HT-29 (cell line): ENCODE data around the gene FBXO31. TPM values are rescaled to one million over a fixed set of nuclear protein-coding genes. Genes with fewer than 3 reads are reported as not detected.
A peak's percentile ranks its signal among the peaks of the same experiment; 100 is the strongest.
"Not testable (repeated sequence)": the region's sequence is repeated elsewhere in the genome, so short reads cannot be mapped to it uniquely, and the experiment has no call there.

Experiments
- DNase-seq: peaks from one replicate; pipeline ENCODE4 v3.0.0-alpha.2; 2015; ENCODE audit warnings: low spot score
- total RNA-seq: library from RNA; depleted of rRNA; stranded (reverse); fragments of >200 nt; shearing (Covaris generic); gene quantifications from 2 replicates; pipeline ENCODE4 v1.2.3, GENCODE V29; 2014

FBXO31 gene
- total RNA-seq, 1 experiment from 2014 or later: 26.6 TPM

DNA sequence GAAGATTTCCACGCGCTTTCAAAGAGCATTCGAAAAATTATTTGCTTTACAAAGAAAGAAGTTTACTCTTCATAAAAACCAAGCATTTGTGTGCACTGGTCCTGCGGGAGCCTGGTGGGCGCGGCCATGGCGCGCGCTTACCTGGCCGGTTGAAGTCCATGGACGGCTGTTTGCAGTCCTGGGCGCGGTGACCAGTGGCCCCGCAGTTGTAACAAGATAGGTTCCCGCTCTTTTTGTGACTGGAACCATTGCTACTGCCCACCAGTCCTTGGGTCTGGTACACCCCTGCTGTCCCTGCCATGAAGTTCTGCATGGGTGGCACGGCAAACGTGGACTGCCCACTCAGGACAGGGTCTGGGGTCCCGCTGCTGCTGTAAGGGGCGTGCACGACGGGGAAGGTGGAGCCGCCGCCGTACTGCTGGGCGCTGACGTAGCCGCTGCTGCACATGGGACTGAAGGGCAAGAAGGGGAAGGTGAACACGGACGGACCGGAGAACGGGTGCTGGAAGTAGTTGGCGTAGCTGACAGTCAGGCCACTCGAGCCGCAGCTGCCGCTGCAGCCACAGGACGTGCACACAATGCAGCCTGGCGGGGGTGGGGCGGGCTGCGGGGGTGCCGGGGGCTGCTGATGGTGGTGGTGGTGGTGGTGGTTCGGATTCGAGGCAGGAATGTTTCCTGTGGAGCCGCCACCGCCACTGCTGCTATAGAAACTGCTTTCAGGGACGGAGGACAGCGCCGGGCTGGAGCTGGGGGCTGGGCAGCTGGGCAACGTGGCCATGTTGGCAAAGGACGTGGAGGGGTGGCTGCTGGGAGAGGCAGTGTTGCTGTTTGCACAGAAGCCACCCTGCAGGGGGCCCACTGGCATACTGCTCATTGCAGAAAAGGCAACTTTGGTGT lies 28.0 kb upstream of the FBXO31 start:
- no peak for DNase-seq

DNA sequence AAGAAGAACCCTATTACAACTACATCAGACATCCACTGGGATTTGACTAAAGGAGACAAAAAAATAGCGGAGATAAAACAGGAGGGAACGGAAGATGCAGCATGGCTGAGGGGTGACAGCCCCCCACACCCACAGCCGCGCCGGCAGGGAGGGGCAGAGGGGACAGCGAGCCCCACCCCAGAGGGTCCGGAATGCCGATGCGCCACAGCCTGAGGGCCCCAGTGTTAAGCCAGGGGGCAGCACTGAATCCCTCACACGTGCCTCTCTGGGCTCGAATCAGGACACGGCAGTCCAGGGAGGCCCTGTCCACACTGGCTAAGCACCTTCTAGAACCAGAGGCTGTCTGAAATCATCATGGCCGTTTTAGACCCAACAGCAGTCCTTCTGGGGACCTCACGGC lies 27.4 kb upstream of the FBXO31 start:
- no peak for DNase-seq

GRCh38 chr16:87410530-87410929 lies 27.0 kb upstream of the FBXO31 start:
- no peak for DNase-seq

DNA sequence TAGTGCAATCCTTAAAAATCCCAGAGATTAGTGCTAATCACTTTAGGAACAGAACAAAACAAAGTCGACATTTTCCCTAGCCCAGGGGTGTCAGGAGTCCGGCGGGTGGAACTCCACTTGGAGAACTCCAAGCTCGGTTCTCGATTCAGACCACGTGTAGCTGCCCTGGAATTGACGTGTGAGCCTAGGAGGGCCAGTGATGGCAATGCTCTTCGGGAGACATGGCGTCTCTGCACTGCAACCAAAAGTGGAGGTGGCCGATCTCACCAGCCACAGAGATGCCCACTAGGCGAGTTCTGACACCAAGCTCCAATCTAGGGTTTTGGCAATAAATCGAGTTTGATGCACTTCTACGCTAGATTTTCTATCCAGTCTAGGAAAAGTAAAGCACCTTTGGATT lies 26.2 kb upstream of the FBXO31 start:
- no peak for DNase-seq

GRCh38 chr16:87409153-87409552 lies 25.6 kb upstream of the FBXO31 start:
- DNase-seq: no peak

DNA sequence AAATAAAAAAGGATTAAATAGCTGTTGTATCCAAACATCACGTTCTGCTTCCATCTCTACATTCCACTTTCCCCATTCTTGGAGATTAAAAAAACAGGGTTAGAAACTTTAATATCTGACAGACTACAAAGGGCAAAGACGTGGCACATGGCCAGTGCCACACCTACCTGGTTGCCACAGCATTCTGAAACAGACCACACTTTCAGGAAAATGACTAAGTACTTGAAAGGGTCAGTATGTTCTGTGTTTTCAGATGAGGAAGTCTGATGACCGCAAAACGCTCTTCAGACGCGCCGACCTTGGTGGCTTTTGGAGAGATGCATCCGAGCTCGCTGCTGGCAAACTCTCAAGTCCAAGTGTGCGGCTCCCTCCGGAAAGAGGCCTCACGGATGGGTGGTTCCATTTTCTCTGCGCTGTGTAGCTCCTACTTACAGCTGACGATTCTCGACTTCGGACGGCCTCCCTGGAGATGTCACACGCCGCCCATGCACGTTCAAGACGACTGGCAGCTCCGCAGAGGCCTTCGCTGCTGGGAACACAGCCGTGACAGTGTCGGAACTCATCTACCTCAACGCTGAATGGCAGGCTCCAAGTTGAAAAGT lies 24.0 kb upstream of the FBXO31 start:
- peak; percentile 95 for DNase-seq

DNA sequence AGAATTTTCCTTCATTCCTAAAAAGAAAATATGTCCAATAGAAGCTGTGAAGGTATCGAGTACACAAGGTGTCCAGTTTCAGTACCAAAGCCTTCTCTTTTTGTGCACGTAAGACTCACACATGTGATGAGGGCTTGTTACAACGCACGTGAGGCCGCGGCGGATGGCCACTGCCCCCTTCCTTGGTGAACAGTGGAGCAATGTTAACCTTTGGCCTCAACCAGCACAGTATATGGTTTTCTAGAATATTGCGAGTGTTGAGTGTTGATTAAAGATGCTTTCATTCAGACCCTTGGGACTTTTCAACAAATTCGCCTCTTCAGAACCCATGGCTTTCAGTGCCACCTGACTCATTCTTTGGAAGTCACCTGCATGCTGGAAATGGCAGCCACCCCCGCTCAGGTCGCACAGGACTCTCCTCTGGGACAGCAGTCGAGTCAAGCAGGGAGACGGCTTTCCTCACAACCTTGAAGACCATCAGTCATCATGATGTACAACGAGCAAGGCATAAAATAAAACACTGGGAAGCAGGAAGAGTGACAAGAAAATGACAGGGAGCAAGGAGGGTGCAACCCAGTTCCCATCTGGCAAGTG lies 23.0 kb upstream of the FBXO31 start:
- DNase-seq: no peak

DNA sequence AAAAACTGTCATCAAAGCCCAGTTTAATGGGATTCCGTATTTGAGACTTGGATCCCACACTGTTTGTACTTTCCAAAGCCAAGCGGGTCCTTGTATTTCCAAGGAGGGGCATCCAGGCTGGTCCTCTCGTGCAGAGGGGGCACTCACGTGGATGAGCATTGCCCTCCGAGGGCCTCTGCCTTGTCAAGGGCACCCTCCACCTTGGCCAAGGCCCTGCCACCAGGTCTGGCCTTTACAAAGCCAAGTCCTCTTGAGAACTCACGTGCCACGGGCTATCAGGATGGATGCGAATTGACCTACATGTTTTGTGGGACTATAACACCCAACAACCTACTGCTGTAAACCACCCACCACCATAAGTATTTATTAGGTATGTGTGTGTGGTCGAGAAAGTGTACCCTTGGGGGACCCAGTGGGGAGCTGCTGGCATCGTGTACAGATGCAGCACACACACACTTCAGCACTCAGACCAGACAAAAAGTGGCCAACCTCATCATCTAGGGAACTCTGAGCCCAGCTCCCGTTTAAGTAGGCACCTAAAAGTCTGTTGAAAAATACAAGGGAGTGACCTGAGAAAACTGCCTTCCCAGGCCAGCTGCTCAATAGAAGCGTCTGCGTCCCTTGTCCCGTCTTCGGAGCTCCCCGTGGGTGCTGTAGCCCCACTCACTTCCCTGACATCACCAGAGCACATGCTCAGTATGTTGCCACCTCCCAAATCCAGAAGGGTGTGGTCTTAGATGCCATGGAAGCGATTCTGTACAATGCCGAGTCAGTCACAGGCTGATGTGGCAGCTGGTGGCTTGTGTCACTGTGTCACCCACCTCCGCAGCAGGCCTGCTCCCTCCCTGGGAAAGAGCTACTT lies 21.4 kb upstream of the FBXO31 start:
- DNase-seq: no peak

DNA sequence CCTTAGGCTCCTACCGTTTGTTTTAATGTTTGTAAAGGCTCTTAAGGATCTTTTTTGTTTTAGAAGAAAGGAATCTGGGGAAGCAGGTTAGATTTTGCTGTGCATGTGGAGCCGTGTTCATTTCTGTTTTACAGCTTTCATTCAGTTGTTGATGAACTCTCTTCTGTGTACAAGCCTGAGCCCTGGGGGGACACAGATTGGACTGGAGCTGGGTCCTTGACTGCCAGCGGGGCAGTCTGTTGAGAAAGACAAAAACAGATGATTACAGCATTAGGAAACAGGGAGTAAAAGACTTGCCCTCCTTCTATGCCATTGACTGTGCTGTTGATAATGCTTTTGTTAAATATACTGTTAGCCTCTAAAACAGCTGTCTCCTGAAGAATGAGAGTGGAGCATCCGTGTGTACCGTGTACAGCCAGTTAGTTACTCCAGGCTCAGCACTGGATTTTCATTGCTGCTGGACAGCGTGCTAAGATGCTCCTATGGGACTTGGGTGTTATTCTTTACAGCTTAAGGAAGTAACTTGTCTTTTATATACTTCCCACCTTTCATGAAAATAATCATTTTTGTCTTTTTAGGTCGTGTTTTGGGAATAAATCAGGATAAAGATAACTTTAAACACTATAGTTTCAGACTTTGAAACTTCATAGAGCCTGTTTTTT lies 11.7 kb upstream of the FBXO31 start:
- DNase-seq: no peak

DNA sequence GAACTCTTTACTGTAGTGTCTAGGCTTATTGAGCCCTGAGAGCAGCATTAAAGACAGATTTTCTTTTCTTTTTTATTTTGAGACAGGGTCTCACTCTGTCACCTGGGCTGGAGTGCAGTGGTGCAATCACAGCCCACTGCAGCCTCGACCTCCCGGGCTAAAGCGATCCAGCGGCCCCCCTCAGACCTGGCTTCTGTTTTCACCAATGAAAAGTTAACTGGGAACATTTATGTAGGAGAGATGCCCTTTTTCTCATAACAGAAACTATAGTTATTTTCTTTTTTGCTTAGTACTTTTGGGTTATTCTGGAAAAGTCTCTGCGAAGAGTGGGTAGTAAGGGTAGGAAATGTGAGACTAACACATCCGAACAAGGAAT lies 10.1 kb upstream of the FBXO31 start:
- no peak for DNase-seq

DNA sequence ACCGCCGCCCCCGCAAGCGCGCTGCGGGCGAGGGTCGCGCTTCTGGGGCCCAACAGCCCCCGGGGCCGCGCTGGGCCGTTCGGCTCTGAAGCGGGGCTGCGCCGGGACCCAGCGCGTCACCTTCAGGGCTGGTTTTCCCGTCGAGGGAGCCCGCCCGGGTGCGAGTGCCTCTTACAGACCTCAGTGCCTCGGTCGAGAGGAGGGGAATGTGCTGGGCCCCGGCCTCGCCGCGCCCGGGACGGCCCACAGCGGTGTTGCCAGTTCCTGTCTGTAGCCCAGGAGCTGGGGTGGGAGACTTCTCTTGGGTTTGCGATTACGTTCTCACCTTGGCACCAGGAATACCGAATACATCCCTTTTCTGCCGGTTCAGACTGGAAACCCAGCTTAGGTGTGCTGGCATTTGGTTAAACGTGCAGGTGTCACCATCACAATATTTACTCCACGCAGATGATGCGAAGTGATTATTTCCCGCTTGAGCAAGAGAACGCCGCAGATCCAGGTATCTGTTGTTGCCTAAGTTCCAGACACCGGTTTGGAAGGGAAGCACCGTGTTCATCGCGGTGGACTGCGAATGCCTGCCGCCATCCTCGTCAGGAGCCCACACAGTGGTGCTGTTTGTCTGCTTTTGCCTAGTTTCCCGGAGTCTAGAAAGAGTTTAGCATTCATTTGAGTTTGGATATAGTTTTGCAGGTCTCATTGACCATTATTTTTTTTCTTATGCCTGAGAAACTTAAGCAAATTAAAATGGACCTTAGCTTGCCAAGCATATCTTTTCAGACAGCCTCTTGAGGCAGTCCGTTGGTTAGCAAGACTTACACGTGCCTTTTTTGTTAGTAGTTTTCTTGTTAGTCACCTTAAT lies 9.5 kb upstream of the FBXO31 start:
- DNase-seq: peak; percentile 65

- DNase-seq: peak; percentile 98
These were observed 8.6 kb upstream of the FBXO31 start, which contains the start of gene MAP1LC3B for GRCh38 chr16:87391950-87392820. TSS of gene MAP1LC3B (plus strand) at chr16:87392336. CDS start at chr16:87392428, 92 bp downstream.

GRCh38 chr16:87391324-87391949 lies 7.9 kb upstream of the FBXO31 start:
- peak; percentile 38 for DNase-seq

GRCh38 chr16:87390641-87391323 lies 7.2 kb upstream of the FBXO31 start:
- DNase-seq: no peak

DNA sequence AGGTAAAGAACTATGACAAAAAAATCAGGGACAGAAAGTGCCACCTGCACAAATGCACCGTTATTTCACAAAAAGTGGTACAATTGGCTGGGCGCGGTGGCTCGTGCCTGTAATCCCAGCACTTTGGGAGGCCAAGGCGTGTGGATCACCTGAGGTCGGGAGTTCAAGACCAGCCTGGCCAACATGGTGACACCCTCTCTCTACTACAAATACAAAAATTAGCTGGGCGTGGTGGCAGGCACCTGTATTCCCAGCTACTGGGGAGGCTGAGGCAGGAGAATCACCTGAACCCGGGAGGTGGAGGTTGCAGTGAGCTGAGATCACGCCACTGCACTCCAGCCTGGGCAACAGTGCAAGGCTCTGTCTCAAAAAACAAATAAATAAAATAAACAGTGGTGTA lies 6.3 kb upstream of the FBXO31 start:
- DNase-seq: not testable (repeated sequence)

GRCh38 chr16:87389245-87389644 lies 5.7 kb upstream of the FBXO31 start:
- DNase-seq: no peak

DNA sequence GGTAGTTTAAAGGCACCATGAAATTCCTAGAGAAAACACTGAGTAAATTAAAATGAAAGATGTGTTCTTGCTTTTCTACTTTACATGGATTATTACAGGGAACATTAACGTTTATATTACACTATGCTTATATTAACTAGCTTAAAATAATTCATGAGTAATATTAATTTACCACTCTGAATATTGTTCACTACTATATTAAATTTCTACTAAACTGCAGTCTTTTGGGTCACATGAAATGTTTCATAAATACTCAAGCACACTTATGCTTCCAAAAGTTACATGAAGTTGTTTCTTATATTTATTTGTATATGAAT lies 5.2 kb upstream of the FBXO31 start:
- DNase-seq: no peak
